Fibroblast of skin of back (primary cell): Measurements from ENCODE around the gene ZNF644. TPM values are rescaled to one million over a fixed set of nuclear protein-coding genes. Genes with fewer than 3 reads are reported as not detected.
A peak's percentile ranks its signal among the peaks of the same experiment; 100 is the strongest.
"Not testable (repeated sequence)": the region's sequence is repeated elsewhere in the genome, so short reads cannot be mapped to it uniquely, and the experiment has no call there.

ENCODE experiments used
- DNase-seq: peaks from one replicate; pipeline ENCODE4 v3.0.0-alpha.2; 2013
- polyA plus RNA-seq, 2 experiments: library from polyadenylated mRNA; unstranded; fragments of 120-200 nt; gene quantifications; one replicate each; pipeline ENCODE4 v1.2.1, GENCODE V29; 2013; ENCODE audit not compliant: insufficient read length in 2 of 2

ZNF644 gene
- 19.7 TPM for polyA plus RNA-seq (2013, experiment 1 of 2; ENCODE audit: insufficient read length)
- polyA plus RNA-seq (2013, experiment 2 of 2; ENCODE audit: insufficient read length) = 20.6 TPM

DNA sequence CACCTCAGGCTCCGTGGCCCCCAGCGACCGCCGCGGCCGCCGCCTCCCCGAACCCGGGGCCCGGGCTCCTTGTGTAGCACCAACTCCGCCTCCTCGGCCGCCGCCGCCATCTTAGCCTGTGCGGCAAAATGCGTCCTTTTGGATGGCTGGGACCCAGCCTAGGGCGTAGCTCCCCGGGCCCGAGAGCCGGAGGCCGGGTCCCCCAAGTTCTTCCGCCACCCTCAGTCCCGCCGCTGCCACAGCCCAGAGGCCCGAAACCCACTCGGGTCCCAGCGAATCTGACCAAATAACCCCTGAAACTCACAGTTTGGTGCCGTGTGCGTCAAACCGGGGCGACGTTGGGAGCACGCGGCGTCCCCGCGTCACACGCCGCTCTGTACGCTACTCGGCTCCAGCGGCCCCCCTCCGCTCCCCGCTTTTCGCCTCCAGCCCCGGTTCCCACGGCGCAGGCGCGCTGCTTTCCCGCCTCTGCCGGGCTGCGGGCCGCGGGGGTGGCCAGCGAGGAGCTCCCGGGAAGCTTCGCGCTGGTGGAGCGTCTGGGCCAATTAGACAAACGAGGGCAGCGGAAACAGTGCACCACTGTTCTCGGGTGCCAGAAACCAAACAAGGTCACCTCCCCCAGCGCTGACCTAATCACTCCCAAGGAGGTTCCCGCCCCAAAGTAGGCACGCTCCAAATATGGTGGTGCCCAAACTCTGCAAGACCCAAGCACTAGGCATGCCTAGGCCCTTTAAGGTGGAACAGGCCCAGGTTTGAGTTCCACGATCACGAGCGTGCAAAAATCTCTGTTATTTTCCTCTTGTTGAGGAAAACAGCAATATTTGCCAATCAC lies at the start of gene ZNF644:
TSS of gene ZNF644 (minus strand) at position 350 of the 832 bp plus-strand sequence. CDS start 39,682 bp downstream, outside the sequence.
- DNase-seq = peak; percentile 96

DNA sequence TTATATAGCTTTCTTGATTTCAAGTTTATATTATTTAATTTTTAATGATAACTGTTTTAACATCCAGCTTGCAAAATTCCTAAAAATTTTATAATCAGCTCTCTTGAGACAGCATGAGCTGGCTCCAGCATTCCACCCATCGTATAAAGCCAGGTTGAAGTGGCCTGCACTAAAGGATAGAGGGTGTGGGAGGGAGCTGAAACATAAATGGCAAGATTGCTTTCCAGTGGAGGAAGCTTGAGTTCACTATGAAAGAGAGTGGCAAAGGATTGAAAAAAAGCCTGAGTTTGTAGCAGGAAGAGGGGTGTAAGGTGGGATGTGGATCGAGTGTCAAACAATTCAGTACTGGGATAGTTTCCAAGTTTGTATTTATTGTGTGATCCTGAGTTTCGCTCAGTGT lies 48.5 kb upstream of the ZNF644 start:
- DNase-seq = no peak

- DNase-seq = no peak
Observed at GRCh38 chr1:91066538-91066937, 44.7 kb upstream of the ZNF644 start.

- DNase-seq = no peak
Observed at GRCh38 chr1:91065337-91065736, 43.5 kb upstream of the ZNF644 start.

- not testable (repeated sequence) for DNase-seq
Observed at GRCh38 chr1:91063403-91063802, 41.6 kb upstream of the ZNF644 start.

DNA sequence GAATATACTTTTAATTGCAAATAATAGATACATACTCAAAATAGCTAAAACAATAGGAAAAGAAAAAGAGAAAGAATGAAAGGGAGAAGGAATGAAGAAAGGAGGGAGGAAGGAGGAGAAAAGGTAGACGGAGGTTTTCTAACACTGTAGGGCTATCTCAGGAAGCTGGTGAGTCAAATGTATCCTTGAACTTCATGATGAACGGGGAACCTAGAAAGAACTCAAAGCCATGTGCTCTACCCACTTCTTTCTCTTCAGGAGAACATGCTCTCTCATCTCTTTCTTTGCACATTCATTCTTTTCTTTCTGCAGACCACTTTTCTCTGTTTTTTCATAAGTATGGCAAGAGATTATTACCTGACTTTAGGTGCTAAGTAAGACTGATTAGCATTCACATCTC lies 37.3 kb upstream of the ZNF644 start:
- no peak for DNase-seq

- no peak for DNase-seq
Observed at GRCh38 chr1:91057784-91058183, 35.9 kb upstream of the ZNF644 start.

- DNase-seq = no peak
Observed at GRCh38 chr1:91054780-91055481, 33.1 kb upstream of the ZNF644 start.

DNA sequence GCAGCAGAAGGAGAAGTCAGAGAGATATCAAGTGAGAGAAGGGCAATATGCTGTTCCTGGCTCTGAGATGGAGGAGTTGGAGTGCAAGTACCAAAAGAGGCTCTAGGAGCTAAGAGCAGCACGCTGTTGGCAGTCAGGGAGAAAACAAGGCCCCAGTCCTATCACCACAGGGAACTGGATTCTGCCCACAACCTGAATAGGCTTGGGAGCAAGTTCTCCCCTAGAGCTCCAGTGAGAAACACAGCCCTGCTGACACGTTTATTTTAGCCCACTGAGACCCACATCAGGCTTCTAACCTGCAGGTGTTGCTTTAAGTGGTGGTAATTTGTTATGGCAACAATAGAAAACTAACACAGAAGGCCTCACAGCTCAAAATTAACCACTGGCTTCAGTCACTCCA lies 31.8 kb upstream of the ZNF644 start:
- no peak for DNase-seq

DNA sequence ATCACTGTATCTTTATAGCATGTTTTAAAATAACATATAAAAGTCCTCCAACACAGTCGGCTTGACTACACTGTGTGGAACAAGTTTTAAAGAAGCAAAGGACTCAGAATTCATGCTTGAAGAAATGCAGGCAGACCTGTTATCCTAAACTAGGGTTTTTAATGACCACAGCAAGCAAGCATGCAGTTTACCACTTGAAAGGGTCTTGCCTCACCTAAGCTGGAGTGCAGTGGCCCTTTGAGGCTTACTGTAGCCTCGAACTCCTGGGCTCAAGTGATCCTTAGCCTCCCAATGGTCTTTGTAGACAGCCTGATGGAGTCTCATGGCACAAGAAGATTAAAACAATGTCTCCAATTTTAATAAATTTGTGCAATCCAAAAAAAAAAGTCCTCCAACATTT lies 27.7 kb upstream of the ZNF644 start:
- DNase-seq = not testable (repeated sequence)

- DNase-seq = no peak
Observed at GRCh38 chr1:91046766-91047165, 24.9 kb upstream of the ZNF644 start.

- DNase-seq = no peak
Observed at GRCh38 chr1:91045284-91045683, 23.4 kb upstream of the ZNF644 start.

- DNase-seq = not testable (repeated sequence)
Observed at GRCh38 chr1:91044776-91045175, 22.9 kb upstream of the ZNF644 start.

- not testable (repeated sequence) for DNase-seq
Observed at GRCh38 chr1:91042372-91042771, 20.5 kb upstream of the ZNF644 start.

DNA sequence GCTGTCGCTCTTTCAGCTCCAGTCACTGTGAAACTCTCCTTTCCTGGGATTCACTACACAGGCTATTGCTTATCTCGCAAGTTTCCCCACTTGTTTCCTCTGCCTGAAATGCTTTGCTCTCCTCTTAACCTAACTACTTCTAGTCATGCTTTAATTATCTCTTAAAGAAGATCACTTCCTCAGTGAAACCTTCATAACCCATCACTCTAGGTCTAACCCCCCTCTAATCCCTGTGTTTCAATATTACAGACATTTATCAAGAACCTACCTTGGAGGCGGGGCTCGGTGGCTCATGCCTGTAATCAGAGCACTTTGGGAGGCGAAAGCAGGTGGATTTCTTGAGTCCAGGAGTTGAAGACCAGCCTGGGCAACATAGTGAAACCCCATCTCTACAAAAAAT lies 16.7 kb upstream of the ZNF644 start:
- DNase-seq = no peak

- no peak for DNase-seq
Observed at GRCh38 chr1:91036894-91037829, 15.3 kb upstream of the ZNF644 start.

- no peak for DNase-seq
Observed at GRCh38 chr1:91032349-91032748, 10.5 kb upstream of the ZNF644 start.

- no peak for DNase-seq
Observed at GRCh38 chr1:91031081-91031480, 9.2 kb upstream of the ZNF644 start.

GRCh38 chr1:91026777-91027176 lies 4.9 kb upstream of the ZNF644 start:
- DNase-seq = peak; percentile 30

DNA sequence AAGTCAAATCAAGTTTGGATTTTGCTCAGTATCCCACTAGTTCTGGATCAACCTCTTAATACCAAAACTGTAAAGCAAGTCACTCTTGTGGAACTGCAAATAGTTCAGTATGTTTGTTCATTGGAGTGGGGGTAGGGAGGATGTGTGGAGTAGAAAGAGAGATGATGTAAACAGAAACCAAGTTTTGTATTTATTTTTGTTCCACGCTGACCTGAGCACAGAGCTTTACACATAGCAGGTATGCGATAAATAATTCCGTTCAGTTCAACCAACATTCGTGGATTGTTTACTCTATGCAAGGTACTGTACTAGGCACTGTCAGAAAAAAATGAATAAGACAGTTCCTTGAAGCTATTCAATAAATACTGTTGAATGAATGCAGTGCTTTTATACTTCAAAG lies 4.5 kb upstream of the ZNF644 start:
- no peak for DNase-seq

DNA sequence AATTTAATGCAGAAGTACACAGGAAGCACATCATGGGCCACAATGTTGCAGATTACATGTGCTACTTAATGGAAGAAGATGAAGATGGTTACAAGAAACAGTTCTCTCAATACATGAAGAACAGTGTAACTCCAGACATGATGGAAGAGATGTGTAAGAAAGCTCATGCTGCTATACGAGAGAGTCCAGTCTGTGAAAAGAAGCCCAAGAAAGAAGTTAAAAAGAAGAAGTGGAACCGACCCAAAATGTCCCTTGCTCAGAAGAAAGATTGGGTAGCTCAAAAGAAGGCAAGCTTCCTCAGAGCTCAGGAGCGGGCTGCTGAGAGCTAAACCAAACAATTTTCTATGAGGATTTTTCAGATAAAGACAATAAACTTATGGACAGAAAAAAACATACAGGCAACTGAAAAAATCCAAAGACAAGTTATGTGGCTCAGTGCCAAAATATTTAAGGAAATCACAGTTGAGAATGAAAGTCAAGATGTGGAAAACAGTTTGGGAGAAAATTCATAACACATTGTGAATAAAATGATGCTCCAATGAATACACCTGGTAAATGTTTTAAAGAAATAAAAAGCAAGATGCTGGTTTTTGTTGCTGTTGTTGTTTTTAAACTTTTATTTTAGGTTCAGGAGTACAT lies 2.8 kb upstream of the ZNF644 start:
- no peak for DNase-seq

- no peak for DNase-seq
Observed at GRCh38 chr1:91022518-91022929, 689 bp upstream of the ZNF644 start.
